ACHN (cell line): Measurements from ENCODE around the gene MOSPD3.

Source experiments
- DNase-seq: peaks from one replicate; pipeline ENCODE4 v3.0.0-alpha.2; 2015
- in situ Hi-C: cut with HindIII; loops from 2 replicates; pipeline ENCODE4 v1.10.0; 2017; ENCODE audit warnings: low sequenced_read_pairs, low pct_ligation_motif_present, low pct_unique_long_range_greater_than_20kb

The MOSPD3 gene

DNA sequence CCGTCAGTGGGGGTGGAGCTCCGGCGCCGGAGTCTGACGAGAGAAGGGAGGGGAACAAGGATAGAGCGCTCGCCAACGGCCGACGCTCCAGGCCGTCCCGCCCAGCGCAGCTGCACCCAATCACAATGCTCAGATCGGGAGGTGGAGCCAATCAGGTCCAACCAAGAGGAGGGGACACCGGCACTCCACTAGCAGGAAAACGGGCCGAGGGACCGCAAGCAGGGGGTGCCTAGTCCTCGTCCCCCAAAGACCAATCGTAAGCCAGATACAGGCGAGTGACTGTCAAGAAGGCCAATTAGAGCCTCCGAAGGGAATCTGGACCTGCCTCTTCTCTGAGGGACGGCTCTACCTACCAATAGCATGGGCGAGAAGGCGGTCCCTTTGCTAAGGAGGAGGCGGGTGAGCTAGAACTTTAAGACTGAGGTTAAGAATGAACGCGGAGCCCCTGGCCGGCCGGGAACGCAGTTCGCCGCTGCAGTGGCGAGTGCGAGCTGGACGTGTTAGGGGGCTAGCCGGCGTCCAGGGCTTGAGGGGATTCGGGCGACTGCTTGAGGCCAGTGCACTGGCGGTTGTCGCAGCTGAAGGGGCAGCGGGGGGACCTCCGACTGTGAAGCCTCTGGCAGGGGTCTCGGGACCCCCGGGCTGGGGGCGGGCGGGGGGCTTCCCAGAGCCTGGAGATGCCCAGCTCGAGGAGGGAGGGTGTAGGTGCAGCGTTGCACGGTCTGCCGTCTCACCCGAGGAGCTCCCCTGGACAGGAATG lies 25.9 kb upstream of the MOSPD3 start, which contains the start of gene FBXO24:
Gene FBXO24, plus strand, starts transcription at position 63 of the 760 bp plus-strand sequence. Its CDS starts 298 bp downstream, at position 361.
- in situ Hi-C loops, result no loop called here
- peak; percentile 100 for DNase-seq

DNA sequence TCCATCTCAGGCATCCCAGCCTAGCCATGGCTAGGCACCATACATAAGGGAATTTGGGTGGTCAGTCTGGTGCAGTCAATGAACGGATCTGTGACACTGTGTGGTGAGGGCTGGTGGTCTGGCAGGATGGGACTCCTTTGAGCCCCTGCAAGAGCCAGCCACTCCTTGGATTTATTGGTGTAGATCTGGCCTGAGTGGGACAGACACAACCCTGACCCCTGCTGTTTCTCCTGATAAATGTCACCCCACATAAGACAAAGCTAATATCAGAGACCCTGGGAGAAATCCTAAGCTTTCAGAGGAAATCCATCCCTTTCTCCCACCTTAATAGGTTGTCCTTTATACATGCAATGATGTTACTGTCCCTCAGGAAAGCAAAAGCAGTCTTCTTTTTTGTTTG lies 23.9 kb upstream of the MOSPD3 start:
- in situ Hi-C loops, result no loop called here
- DNase-seq, result peak; percentile 60

DNA sequence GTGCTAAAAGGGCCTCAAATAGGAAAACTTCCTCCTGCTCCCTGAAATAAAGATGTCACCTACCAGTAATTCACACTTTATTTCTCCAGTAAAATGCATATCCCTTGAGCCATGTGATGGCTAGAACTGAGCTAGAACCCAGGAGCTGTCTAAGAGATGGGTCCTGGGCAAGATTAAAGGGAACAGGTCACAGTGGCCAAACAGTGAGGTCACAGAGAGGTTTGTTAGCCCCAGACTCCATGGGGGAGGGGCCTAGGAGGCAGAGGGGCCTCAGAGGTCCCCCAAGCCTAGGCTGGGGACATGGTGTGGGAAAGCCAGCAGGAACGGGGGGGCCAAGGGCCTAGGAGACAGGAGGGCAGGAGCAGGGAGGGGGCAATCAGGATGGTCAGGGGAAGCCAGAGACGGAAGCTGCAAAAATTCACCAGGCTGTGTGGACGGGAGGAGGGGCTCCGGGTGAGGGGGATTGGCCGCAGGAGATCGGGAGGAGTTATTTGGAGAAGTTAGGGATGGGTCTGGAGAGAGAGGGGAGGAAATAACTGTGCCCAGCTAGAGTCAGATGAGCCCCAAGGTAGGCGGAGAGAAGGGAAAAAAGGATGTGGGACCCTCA lies 22.9 kb upstream of the MOSPD3 start:
- in situ Hi-C loops, result no loop called here
- DNase-seq, result no peak

DNA sequence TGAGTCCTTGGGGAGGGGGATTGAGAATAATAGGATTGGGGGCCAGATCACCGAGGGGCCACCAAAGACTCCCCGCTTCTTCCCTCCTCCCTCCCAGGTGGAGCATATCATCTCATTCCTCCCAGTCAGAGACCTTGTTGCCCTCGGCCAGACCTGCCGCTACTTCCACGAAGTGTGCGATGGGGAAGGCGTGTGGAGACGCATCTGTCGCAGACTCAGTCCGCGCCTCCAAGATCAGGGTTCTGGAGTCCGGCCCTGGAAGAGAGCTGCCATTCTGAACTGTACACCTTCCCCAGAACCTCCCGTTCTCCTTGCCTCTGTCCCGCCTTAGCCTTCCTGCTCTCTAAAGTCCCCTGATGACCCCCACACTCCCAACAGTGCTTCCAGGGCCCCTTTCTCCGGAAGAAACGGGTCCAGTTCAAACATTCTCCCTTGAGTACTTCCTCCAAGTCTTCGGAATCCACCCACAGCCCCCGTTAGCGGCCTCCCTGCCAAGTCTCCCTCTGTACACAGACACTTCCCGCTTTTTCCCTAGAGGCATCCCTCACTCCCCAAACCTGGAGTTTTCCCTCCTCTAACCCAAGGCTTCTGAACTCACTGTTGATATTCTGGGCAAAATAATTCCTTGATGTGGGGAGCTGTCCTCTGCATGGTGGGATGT lies 22.1 kb upstream of the MOSPD3 start:
- in situ Hi-C loops, result no loop called here
- DNase-seq, result no peak

DNA sequence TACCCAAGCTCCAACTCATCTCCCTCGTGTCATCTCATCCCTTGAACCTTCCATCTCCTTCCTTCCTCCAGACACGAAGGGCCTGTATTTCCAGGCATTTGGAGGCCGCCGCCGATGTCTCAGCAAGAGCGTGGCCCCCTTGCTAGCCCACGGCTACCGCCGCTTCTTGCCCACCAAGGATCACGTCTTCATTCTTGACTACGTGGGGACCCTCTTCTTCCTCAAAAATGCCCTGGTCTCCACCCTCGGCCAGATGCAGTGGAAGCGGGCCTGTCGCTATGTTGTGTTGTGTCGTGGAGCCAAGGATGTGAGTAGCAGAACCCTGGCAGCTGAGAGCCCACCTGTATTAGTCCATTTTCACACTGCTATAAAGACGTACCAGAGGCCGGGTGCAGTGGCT lies 20.7 kb upstream of the MOSPD3 start:
- no peak for DNase-seq
- in situ Hi-C loops, result no loop called here

DNA sequence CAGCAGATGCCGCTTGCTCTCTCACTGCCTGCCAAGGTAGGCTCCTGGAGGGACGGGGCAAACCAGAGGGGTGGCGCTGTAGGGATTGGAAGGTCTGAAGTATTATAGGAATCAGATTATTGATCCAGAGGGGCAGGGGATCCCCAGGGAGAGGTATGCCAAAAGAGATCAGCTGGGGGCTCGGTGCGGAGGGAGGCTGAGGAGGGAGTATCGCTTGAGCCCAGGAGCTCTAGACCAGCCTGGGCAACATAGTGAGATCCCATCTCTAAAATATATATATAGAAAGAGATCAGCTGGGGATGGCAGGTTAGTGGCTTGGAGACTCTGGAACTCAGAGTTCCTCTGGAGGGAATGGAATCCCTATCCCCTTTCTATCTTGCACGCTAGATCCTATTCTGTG lies 17.2 kb upstream of the MOSPD3 start:
- in situ Hi-C loops, result no loop called here
- no peak for DNase-seq

DNA sequence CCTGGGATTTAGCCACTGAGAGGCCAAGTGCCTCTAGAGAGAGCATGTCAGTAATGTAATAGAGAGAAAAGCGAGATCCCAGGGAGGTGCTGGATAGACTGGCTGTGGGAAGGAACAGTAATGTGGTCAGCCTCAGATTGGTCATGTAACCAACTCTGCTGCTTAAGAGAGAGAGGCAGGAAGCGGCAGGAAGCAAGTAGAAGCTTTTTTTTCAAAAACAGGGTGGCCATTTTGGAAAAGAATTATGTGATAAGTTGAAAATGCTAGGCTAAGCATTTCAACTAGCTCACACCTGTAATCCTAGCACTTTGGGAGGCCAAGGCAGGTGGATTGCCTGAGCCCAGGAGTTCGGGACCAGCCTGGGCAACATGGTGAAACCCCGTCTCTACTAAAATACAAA lies 13.9 kb upstream of the MOSPD3 start:
- no peak for DNase-seq
- in situ Hi-C loops, result no loop called here

DNA sequence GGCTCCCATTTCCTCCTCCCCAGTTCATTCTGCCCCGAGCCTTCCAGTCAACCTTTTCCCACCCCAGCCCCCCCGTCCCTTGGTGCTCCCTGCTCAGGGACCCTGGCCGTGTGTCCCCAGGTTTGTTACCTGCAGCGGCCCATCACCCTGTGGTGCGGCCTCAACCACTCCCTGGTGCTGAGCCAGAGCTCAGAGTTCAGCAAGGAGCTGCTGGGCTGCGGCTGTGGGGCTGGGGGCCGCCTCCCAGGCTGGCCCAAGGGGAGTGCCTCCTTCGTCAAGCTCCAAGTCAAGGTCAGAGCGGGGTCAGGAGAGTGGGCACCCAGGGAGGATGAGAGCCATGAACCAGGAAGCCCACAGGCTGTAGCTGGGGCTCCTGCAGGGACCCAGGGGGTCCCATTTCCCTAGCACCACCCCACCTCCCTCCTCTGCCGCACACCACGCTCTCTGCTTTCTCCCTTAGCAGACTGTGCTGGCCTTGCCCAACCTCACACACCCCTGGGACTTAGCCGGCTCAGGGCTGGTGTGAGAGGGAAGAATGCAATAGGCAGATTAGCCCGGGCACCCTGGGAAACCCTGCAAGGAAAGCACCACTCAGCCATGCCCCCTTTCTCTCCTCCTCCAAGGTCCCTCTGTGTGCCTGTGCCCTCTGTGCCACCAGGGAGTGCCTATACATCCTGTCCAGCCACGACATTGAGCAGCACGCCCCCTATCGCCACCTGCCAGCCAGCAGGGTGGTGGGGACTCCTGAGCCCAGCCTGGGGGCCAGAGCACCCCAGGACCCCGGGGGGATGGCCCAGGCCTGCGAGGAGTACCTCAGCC lies 12.2 kb upstream of the MOSPD3 start:
- no peak for DNase-seq
- in situ Hi-C loops, result no loop called here

DNA sequence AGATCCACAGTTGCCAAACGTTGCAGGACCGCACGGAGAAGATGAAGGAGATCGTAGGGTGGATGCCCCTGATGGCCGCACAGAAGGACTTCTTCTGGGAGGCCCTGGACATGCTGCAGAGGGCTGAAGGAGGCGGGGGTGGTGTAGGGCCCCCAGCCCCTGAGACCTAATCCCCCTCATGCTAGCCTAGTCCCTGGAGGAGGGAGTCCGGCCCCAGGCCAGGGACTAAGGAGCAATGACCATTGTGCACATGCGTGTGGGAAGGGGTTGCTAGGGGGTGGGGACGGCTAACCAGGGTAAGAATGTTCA lies 11.7 kb upstream of the MOSPD3 start:
- no peak for DNase-seq

DNA sequence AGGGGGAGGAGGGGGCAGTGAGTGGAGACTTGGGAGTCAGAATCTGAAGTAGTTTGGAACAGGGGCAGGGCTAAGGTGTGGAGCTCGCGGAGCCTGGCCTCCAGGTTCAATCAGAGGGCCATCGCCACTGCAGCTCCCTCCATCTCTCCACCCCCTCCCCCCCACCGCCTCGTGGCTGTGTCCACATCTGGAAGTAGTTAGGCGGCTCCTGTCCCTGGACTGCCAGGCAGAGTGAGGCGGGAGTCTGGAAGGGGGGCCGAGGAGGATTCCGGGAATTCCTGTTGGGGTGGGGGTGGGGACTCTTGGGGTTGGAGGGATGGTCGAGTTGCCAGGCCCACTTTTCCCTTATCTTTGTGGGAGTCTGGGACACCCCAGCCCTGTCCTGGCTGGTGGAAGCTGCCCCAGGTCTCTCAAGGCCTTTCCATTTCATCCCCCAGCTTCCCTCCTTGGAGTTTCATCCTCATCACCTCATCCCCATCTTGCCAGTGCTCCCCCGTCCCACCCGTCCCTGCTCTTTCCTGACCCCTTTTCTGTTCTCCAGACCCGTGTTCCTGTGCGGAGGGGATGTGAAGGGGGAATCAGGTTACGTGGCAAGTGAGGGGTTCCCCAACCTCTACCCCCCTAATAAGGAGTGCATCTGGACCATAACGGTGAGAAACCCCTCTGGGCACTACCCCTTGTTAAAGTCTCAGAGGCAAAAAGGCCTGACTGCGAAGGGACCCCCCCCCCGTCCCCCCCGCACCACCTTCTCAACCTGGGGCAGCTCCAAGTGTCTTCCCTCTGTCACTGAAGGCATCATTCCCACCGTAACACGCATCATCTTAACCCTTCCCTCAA lies 9.2 kb upstream of the MOSPD3 start:
- no peak for DNase-seq
- in situ Hi-C loops, result no loop called here

More for the DNA sequence above, 11.7 kb upstream of the MOSPD3 start:
- in situ Hi-C loops, result no loop called here

DNA sequence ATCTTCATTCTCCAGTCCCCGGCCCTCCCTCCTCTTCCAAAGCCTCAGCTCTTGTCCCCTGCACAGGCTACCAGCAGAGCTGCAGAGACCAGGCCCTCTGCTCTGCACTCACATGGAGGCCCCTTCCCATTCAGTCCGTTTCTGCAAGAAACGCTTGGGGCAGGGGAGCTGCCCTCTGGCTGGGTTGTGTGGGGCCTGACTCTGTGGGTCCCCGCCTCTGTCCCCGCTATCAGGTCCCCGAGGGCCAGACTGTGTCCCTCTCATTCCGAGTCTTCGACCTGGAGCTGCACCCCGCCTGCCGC lies 8.7 kb upstream of the MOSPD3 start:
- in situ Hi-C loops, result no loop called here

DNA sequence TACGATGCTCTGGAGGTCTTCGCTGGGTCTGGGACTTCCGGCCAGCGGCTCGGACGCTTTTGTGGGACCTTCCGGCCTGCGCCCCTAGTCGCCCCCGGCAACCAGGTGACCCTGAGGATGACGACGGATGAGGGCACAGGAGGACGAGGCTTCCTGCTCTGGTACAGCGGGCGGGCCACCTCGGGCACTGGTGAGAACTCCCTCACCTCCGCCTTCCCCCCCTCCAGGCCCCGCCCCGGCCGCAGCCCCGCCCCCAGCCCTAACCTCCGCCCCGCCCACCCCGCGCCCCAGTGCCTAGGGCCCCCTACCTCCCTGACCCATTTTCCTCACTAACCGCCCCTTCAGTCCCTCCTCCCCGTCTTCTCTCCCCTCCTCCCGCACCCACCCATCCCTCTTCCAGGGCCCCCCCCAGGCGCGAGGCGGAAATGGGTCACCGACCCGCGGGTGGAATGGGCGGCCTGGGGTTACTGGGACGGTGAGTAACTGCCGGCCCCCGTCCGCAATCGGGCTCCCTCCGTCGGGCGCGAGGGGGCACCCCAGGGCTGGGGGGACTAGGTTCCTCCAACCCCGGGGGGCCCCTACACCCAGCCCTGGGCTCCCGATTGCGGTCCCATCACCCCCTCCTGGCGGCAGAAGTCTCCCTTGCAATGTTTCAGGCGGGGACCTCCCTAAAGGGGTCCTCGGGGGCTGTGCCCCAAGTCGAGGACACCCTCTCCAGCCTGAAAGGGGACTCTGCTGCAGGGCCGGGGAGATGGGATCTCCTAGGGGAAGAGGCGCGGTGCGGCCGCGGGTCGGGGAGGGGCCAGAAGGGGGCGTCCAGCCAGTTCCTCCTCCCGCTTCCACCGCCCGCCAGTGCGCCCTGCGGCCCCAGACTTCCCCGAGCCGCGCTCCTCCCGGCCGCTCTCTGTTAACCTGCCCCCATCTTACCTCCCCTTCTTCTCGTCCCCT lies 8.0 kb upstream of the MOSPD3 start:
- in situ Hi-C loops, result no loop called here
- peak; percentile 85 for DNase-seq

More for the DNA sequence above, 8.7 kb upstream of the MOSPD3 start:
- DNase-seq, result no peak

DNA sequence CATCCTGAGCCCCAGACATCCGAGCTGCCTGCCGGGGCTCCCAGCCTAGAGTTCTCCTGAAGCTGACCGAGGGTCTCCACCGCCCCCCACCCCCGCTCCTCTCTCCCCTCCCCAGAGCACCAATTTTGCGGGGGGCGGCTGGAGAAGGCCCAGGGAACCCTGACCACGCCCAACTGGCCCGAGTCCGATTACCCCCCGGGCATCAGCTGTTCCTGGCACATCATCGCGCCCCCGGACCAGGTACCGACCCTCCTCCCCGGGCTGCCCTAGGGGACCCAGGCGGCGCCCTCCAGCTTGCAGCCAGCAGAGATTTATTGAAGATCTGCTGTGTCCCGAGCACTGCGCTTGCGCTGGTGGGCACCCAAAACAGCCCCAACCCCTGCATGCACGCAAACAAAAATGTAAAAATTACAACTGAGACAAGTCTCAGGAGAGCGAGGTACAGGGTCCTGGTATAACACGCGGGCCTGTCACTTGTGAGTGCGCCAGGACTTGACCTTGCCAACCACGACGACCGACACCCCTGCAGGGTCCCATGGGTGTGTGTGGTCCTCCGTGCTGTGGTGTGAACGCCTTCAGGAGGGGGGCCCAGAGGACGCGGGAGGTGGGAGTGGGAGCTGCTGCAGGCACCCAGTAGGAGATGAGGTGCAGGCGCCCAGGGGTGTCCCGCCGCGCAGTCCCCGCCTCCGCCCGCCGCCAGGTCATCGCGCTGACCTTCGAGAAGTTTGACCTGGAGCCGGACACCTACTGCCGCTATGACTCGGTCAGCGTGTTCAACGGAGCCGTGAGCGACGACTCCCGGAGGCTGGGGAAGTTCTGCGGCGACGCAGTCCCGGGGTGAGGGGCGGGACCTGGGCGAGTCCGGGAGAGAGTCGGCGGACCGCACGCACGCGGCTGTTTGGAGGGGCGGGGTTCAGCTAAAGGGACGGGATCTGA lies 7.1 kb upstream of the MOSPD3 start:
- in situ Hi-C loops, result no loop called here
- DNase-seq, result peak; percentile 45

DNA sequence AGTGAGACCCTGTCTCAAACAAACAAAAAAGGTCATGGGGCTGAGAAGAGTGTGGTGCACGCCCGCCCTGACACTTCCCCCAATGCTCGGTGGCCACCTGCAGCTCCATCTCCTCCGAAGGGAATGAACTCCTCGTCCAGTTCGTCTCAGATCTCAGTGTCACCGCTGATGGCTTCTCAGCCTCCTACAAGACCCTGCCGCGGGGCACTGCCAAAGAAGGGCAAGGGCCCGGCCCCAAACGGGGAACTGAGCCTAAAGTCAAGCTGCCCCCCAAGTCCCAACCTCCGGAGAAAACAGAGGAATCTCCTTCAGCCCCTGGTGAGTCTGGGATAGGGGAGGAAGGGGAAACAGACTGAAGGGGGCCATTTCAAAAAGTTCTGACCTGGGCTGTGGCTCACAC lies 6.0 kb upstream of the MOSPD3 start:
- no peak for DNase-seq
- in situ Hi-C loops, result no loop called here

DNA sequence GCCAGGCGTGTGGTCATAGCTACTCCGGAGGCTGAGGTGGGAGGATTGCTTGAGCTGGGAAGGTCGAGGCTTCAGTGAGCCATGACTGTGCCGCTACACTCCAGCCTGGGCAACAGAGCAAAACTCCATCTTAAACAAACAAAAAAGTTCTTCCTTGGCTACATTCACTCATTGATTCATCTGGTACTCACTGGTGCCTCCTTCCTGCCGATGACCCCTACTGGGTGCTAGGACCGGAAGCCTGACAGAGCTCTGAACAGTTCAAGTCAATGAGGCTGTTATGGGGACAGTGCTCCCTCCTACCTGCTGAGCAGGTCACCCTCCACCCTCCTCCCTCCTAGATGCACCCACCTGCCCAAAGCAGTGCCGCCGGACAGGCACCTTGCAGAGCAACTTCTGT lies 5.2 kb upstream of the MOSPD3 start:
- no peak for DNase-seq
- in situ Hi-C loops, result no loop called here

DNA sequence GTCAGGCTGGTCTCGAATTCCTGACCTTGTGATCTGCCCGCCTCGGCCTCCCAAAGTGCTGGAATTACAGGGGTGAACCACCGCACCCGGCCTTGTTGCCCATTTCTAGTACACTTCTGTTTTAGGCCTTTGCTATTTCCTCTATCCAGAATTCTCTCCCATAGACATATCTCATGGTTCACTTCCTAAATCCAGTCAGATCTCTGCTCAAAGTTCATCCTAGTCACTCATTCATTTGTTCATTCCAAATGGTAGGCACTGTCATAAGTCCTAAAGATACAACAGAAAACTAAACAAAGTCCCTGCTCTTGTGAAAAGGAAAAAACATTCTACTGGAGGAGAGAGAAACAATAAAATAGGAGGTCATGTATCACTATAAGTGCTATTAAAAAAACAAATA lies 2.4 kb upstream of the MOSPD3 start:
- DNase-seq, result no peak
- in situ Hi-C loops, result no loop called here
